ENCODE results near the gene TMED7.

Gene TMED7

GRCh38 chr5:115666023-115666422 lies 40.2 kb upstream of the TMED7 start:
- ATAC-seq (ENCODE audit: insufficient read depth, low read depth) (no peak), DNase-seq (no peak)
- H3K4me1 ChIP-seq (ENCODE audit: insufficient read depth, low read length), result no peaks in the 10 kb centered on the region
- no peaks in the 10 kb centered on the region for H3K36me3 ChIP-seq (ENCODE audit: insufficient read depth, low read length)
- H3K27me3 ChIP-seq (ENCODE audit: insufficient read depth, low read length, poor library complexity), result no peaks in the 10 kb centered on the region
- no peak overlapping the region for H3K4me2 ChIP-seq (ENCODE audit: insufficient read depth, low read length)
- H3K9ac ChIP-seq (ENCODE audit: low read depth, low read length), result no peak overlapping the region
- no peaks in the 10 kb centered on the region for H4K20me1 ChIP-seq (ENCODE audit: insufficient read depth, low read length)
- no peaks in the 10 kb centered on the region for H3K79me2 ChIP-seq (ENCODE audit: insufficient read depth, low read length)
- no peak overlapping the region for H2AFZ ChIP-seq (ENCODE audit: low read depth, low read length)
- TF ChIP-seq CTCF (IDR thresholded peaks at IDR 0.05; ENCODE audit: borderline replicate concordance, extremely low read depth, low read length, poor library complexity, severe bottlenecking), result no peak
- TF ChIP-seq EZH2 (IDR thresholded peaks at IDR 0.05; ENCODE audit: borderline replicate concordance, low read depth, low read length, severe bottlenecking), result no peak
- H3K9me3 ChIP-seq (ENCODE audit: insufficient read depth, low read length, severe bottlenecking), result no peaks in the 10 kb centered on the region
- H3K27ac ChIP-seq (ENCODE audit: low read length), result no peak overlapping the region
- no peak overlapping the region for H3K4me3 ChIP-seq (ENCODE audit: low read depth in 1 of 2, low read length in 2 of 2)

- Histone ChIP-seq H3K9ac (ENCODE audit: low read depth, low read length) (no peak overlapping the region), H3K9me3 (ENCODE audit: insufficient read depth, low read length, severe bottlenecking) (no peaks in the 10 kb centered on the region), H3K27me3 (ENCODE audit: insufficient read depth, low read length, poor library complexity) (no peaks in the 10 kb centered on the region), H3K4me1 (ENCODE audit: insufficient read depth, low read length) (no peaks in the 10 kb centered on the region), H3K4me3 (ENCODE audit: low read depth in 1 of 2, low read length in 2 of 2) (no peak overlapping the region), H2AFZ (ENCODE audit: low read depth, low read length) (no peak overlapping the region), H3K36me3 (ENCODE audit: insufficient read depth, low read length) (no peaks in the 10 kb centered on the region), H3K79me2 (ENCODE audit: insufficient read depth, low read length) (no peaks in the 10 kb centered on the region), H3K4me2 (ENCODE audit: insufficient read depth, low read length) (no peak overlapping the region), H3K27ac (ENCODE audit: low read length) (no peak overlapping the region), H4K20me1 (ENCODE audit: insufficient read depth, low read length) (no peaks in the 10 kb centered on the region)
- no peak for ATAC-seq (ENCODE audit: insufficient read depth, low read depth)
- TF ChIP-seq CTCF (IDR thresholded peaks at IDR 0.05; ENCODE audit: borderline replicate concordance, extremely low read depth, low read length, poor library complexity, severe bottlenecking), result no peak
- no peak for TF ChIP-seq EZH2 (IDR thresholded peaks at IDR 0.05; ENCODE audit: borderline replicate concordance, low read depth, low read length, severe bottlenecking)
- DNase-seq, result no peak
These were observed 35.7 kb upstream of the TMED7 start for GRCh38 chr5:115661563-115661962.

- H3K9ac ChIP-seq (ENCODE audit: low read depth, low read length), result no peak overlapping the region
- ATAC-seq (ENCODE audit: insufficient read depth, low read depth), result no peak
- H3K27me3 ChIP-seq (ENCODE audit: insufficient read depth, low read length, poor library complexity), result peaks cover 4% of the 10 kb centered on the region
- TF ChIP-seq EZH2 (IDR thresholded peaks at IDR 0.05; ENCODE audit: borderline replicate concordance, low read depth, low read length, severe bottlenecking) (no peak), CTCF (IDR thresholded peaks at IDR 0.05; ENCODE audit: borderline replicate concordance, extremely low read depth, low read length, poor library complexity, severe bottlenecking) (no peak)
- H2AFZ ChIP-seq (ENCODE audit: low read depth, low read length), result no peak overlapping the region
- DNase-seq, result no peak
- H3K9me3 ChIP-seq (ENCODE audit: insufficient read depth, low read length, severe bottlenecking), result no peaks in the 10 kb centered on the region
- H4K20me1 ChIP-seq (ENCODE audit: insufficient read depth, low read length), result no peaks in the 10 kb centered on the region
- no peaks in the 10 kb centered on the region for H3K79me2 ChIP-seq (ENCODE audit: insufficient read depth, low read length)
- no peaks in the 10 kb centered on the region for H3K36me3 ChIP-seq (ENCODE audit: insufficient read depth, low read length)
- no peaks in the 10 kb centered on the region for H3K4me1 ChIP-seq (ENCODE audit: insufficient read depth, low read length)
- no peak overlapping the region for H3K4me2 ChIP-seq (ENCODE audit: insufficient read depth, low read length)
- H3K27ac ChIP-seq (ENCODE audit: low read length), result no peak overlapping the region
- no peak overlapping the region for H3K4me3 ChIP-seq (ENCODE audit: low read depth in 1 of 2, low read length in 2 of 2)
These were observed 35.3 kb upstream of the TMED7 start for GRCh38 chr5:115661101-115661500.

- H3K4me1 ChIP-seq (ENCODE audit: insufficient read depth, low read length), result no peaks in the 10 kb centered on the region
- ATAC-seq (ENCODE audit: insufficient read depth, low read depth) (no peak), DNase-seq (no peak)
- H3K27ac ChIP-seq (ENCODE audit: low read length), result no peak overlapping the region
- H3K27me3 ChIP-seq (ENCODE audit: insufficient read depth, low read length, poor library complexity), result peaks cover 4% of the 10 kb centered on the region
- no peak overlapping the region for H3K4me3 ChIP-seq (ENCODE audit: low read depth in 1 of 2, low read length in 2 of 2)
- no peak overlapping the region for H2AFZ ChIP-seq (ENCODE audit: low read depth, low read length)
- no peak for TF ChIP-seq CTCF (IDR thresholded peaks at IDR 0.05; ENCODE audit: borderline replicate concordance, extremely low read depth, low read length, poor library complexity, severe bottlenecking)
- TF ChIP-seq EZH2 (IDR thresholded peaks at IDR 0.05; ENCODE audit: borderline replicate concordance, low read depth, low read length, severe bottlenecking), result no peak
- no peaks in the 10 kb centered on the region for H3K36me3 ChIP-seq (ENCODE audit: insufficient read depth, low read length)
- H3K9me3 ChIP-seq (ENCODE audit: insufficient read depth, low read length, severe bottlenecking), result no peaks in the 10 kb centered on the region
- H3K9ac ChIP-seq (ENCODE audit: low read depth, low read length), result no peak overlapping the region
- H3K79me2 ChIP-seq (ENCODE audit: insufficient read depth, low read length), result no peaks in the 10 kb centered on the region
- no peak overlapping the region for H3K4me2 ChIP-seq (ENCODE audit: insufficient read depth, low read length)
- H4K20me1 ChIP-seq (ENCODE audit: insufficient read depth, low read length), result no peaks in the 10 kb centered on the region
These were observed 32.0 kb upstream of the TMED7 start for GRCh38 chr5:115657881-115658233.

Data from DND-41 (cell line).